Right lobe of liver (tissue), 4 donors: ENCODE measurements around the gene CC2D2B.

Experiments used
- CTCF ChIP-seq, 4 donors: fragments of 200-600 bp in 3 of 4; fragments of 450-650 bp in 1 of 4; IDR thresholded peaks; one replicate each; pipeline versions ENCODE4 v1.5.1 to v1.8.0; 2016 to 2022; ENCODE audit warnings: antibody characterized with exemption in 4 of 4, mild to moderate bottlenecking in 2 of 4
- POLR2A ChIP-seq: fragments of 450-650 bp; IDR thresholded peaks from one replicate; pipeline ENCODE4 v1.6.1; 2017; ENCODE audit warnings: antibody characterized with exemption, mild to moderate bottlenecking
- donor health status: DM: no; HTN: no; CAD: no.
- donor health status: DM: no; HTN: no; CAD: no.
- donor health status: DM: no; HTN: yes; CAD: no.

GRCh38 chr10:95872158-95872711, 35.5 kb upstream of the CC2D2B start:
- TF ChIP-seq CTCF (IDR thresholded peaks at IDR 0.05) (no peak), POLR2A (no peak)
